Lower leg skin (tissue), 3 donors: ENCODE measurements around the gene THSD4.

ENCODE experiments used
- POLR2A ChIP-seq, 2 donors: fragments of 450-650 bp; IDR thresholded peaks; one replicate each; pipeline ENCODE4 v1.6.1; 2016 to 2017; ENCODE audit warnings: antibody characterized with exemption in 2 of 2, mild to moderate bottlenecking in 1 of 2, moderate library complexity in 1 of 2
- TF ChIP-seq, protein P1 (sequence below), 3 donors: fragments of 450-650 bp; IDR thresholded peaks; one replicate each; pipeline ENCODE4 v1.5.1; 2016; ENCODE audit warnings: antibody characterized with exemption in 3 of 3, mild to moderate bottlenecking in 3 of 3, moderate library complexity in 2 of 3

DNA sequence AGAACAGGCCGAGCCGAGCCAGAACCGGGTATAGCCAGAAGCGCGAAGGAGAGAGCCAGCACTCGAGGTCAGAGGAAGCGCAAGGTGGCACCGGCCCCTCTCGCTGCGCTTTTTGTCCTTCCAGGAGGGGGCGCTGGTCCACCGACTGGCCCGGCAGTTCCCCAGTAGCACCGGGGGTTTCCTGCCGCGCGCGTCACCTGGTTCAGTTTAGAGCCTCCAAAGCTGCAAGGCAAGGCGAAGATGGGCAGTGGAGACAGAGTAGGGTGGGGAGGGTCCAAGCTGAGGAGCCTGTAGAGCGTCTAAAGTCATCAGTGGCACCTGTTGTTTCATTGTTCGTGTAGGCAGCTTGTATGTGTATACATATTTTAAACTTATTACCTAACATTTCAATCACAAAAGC, 687.5 kb downstream of the THSD4 start:
- TF ChIP-seq POLR2A (IDR thresholded peaks at IDR 0.05): no peak
- TF ChIP-seq, protein P1, sequence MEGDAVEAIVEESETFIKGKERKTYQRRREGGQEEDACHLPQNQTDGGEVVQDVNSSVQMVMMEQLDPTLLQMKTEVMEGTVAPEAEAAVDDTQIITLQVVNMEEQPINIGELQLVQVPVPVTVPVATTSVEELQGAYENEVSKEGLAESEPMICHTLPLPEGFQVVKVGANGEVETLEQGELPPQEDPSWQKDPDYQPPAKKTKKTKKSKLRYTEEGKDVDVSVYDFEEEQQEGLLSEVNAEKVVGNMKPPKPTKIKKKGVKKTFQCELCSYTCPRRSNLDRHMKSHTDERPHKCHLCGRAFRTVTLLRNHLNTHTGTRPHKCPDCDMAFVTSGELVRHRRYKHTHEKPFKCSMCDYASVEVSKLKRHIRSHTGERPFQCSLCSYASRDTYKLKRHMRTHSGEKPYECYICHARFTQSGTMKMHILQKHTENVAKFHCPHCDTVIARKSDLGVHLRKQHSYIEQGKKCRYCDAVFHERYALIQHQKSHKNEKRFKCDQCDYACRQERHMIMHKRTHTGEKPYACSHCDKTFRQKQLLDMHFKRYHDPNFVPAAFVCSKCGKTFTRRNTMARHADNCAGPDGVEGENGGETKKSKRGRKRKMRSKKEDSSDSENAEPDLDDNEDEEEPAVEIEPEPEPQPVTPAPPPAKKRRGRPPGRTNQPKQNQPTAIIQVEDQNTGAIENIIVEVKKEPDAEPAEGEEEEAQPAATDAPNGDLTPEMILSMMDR (IDR thresholded peaks at IDR 0.05): no peak
